HG02610 (cell line): Measurements from ENCODE around the gene SV2B.
"Not testable (repeated sequence)": the region's sequence is repeated elsewhere in the genome, so short reads cannot be mapped to it uniquely, and the experiment has no call there.

Source experiments
- ATAC-seq: cut with Tn5 transposase; IDR thresholded peaks from one replicate; pipeline ENCODE4 v1.9.1; 2021; ENCODE audit warnings: mild to moderate bottlenecking, moderate library complexity; ENCODE audit not compliant: unreplicated experiment

SV2B gene

GRCh38 chr15:91304210-91304609 is 204.2 kb downstream of the SV2B start:
- ATAC-seq: no peak

GRCh38 chr15:91304786-91305185 is 204.7 kb downstream of the SV2B start:
- ATAC-seq: no peak

GRCh38 chr15:91306144-91306543 is 206.1 kb downstream of the SV2B start:
- no peak for ATAC-seq

DNA sequence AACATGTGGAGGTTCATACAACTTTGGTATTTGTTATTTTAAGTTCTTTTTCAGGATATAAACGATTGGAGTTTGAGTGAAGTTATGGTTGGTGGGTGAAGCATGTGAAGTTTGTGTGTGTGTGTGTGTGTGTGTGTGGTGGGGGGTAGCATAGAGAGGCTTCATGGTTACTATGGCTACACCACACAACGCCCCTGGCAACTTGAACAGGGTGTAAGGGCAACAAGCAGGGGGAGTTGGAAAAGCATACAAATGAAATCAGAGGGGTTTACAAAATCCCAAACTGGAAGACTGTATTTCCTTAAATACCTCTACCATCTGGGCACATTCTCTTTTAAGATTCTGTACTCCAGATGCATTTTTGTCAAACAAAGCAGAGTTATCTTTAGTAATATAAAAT is 207.5 kb downstream of the SV2B start:
- no peak for ATAC-seq

- ATAC-seq: no peak
Observed at GRCh38 chr15:91308199-91308598, 208.1 kb downstream of the SV2B start.

GRCh38 chr15:91308855-91309254 is 208.8 kb downstream of the SV2B start:
- ATAC-seq: no peak

DNA sequence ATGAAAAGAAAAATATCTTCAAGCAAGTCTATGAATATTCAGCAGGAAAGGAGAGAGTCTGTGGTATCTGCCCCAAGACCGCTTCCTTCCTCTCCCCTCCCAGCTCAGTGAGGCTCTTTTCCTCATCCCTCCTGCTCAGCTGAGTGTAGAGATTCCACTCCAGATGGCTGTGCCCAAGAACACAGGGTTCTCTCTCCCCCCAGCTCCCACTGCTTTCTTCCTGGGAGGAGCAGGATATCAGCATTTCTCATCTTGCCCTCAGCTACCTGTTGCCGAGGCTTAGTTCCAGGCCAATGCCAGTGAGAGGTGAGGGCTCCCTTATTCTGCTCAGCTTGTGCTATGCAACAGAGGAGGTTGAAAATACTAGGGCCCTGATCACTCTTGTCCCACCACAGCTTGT is 211.9 kb downstream of the SV2B start:
- no peak for ATAC-seq

DNA sequence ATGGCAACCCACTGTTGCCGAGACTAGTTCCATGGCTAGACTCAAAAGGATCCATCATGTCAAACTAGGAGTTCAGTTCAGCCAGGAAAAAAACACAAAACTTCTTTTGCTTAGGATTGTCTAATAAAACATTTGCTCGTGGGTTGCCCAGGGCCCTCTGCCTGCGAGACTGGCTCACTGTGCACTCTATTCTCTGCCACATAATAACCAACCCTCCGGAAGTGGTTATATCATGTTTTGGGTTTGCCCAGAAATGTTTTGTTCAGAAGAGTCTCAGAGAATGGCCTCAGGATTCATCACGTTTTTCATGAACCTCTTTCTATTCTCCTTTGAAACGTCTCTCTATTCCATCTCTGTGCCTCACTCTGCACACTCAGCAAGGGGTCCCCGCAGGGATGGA is 216.1 kb downstream of the SV2B start:
- ATAC-seq: no peak

DNA sequence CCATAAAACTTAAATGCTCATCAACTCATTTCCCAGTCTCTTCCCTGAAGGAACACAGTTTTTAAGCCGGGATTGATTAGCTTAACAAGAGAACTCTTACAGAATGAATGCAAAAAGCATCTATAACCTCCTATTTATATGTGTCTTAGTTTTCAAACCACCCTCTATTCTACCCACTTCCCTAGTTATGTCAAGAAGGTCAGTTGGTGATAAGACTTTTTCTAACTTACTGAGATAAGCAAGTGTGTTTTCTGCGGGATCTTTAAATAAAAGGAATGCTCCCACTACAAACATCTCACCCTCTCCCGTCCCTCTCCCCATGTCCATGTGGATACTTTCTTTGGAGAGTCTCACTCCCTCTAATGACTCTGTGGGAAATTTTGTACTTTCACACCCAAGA is 218.5 kb downstream of the SV2B start:
- ATAC-seq: no peak

GRCh38 chr15:91318931-91319330 is 218.9 kb downstream of the SV2B start:
- no peak for ATAC-seq

GRCh38 chr15:91319371-91320059 is 219.5 kb downstream of the SV2B start:
- ATAC-seq: no peak

GRCh38 chr15:91320101-91320500 is 220.0 kb downstream of the SV2B start:
- ATAC-seq: no peak

DNA sequence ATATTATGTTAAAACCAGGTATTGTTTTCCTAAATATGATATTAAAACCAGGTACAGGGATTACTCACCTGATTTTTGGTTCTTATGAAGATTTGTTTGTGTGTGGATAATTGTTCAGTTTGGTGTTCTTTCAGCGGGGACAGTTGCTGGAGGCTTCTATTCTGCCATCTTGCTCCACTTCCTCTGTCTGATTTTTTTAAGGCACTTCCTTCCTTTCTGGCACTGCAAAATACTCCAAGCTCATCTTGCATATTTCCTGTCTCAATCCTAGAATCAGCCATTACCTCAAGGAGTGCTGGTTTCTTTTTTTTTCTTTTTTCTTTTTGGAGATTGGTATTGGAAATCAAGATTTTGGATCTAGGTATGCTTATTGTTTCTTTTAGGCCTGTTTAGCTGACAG is 229.9 kb downstream of the SV2B start:
- no peak for ATAC-seq

DNA sequence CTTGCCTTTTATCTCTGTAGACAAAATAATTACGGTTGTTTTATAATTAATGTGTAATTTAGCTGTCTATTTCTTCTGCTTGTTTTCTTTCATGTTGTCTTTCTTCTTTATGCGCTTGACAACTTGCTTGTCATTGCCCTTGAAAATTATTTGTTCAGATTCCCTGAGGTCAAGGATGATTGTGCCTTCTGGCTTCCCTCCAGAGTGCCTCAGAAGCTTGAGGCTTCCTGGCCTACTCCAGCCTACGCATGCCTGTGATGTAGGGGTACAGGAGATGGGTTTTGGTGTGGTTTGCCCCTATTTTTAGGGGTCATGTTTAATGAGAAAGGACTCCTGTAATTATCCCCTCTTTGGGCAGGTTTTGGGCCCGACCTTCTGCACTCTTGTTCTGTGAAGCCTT is 231.5 kb downstream of the SV2B start:
- ATAC-seq: no peak

DNA sequence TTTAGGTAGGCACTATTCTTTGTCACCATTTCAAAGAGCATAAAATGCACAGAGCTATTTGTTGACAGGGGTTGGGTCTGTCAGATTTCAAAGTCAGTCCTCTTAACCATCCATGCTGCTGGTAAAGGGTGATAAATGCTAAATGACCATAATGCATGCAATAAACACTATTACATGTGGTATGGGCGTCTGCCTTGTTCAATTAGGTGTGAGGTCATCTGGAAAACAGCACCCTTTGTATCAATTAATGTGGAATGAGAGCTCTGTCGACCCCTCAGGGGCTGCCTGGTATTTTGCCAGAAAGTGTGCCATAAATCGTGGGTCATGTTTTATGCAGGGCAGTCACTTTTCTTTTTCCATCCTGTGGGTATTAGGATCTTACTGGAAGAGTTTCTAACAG is 235.6 kb downstream of the SV2B start:
- ATAC-seq: no peak

- ATAC-seq: no peak
Observed at GRCh38 chr15:91336687-91337086, 236.6 kb downstream of the SV2B start.

DNA sequence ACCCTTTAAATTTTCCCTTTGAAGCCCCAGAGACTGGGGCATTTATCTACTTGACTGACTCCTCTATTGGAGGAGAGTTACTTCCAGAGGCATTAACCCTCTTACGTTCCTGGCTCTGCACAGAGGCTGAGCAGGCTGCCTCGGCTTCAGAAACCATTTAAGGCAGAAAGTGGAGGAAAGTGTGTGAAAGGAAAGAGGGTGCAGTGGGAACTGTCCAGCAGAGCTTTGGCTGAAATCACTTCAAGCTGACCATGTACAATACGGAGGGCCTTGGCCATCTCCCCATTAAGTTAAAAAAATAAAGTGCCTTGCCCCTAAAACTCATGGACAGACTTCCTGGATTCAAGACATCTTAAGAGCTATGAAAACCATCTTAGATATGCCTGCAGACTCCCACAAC is 238.7 kb downstream of the SV2B start:
- ATAC-seq: no peak

DNA sequence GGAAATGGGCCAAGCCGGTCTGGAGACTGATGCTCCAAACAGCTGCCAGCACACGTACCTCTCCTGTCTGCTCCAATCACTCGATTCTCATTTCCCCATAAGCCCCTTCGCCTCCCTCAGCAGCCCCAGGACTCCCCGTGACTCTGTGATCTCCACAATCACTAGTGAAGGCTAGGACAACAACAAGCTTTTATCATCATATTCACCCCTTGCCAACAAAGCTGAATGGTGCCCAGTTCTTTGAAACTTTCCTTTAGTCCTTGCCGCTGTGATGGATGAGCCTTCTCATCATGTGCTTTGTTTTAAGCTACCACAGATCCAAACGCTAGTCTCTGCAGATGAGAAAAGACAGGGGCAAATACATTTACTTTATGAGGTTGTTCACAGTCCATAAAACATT is 242.0 kb downstream of the SV2B start:
- ATAC-seq: no peak

- not testable (repeated sequence) for ATAC-seq
Observed at GRCh38 chr15:91344912-91345311, 244.9 kb downstream of the SV2B start.

DNA sequence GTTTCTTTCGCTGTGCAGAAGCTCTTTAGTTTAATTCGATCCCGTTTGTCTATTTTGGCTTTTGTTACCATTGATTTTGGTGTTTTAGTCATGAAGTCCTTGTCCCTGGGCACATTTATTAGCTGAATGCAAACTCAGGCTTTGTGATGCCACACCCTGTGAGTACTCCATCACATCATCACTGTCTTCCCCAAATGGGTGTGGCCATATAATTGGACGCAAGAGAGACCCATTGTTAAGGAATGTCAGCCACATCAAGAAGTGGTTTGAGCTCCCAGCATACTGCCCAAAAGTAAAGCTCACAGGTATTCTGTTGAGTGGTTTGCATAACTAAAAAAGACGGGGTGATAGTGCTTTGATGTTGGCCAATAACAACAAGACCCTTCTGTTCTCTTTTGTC is 245.7 kb downstream of the SV2B start:
- ATAC-seq: no peak

GRCh38 chr15:91346259-91346658 is 246.2 kb downstream of the SV2B start:
- no peak for ATAC-seq

- ATAC-seq: no peak
Observed at GRCh38 chr15:91348752-91349500, 248.9 kb downstream of the SV2B start.
